ENCODE data around the gene ERVH48-1. TPM values are rescaled to one million over a fixed set of nuclear protein-coding genes. Genes with fewer than 3 reads are reported as not detected.
"Not testable (repeated sequence)": the region's sequence is repeated elsewhere in the genome, so short reads cannot be mapped to it uniquely, and the experiment has no call there.

The ERVH48-1 gene
- total RNA-seq, 1 experiment from 2014 or later = 0.05 TPM

GRCh38 chr21:42913476-42913875, 12.0 kb downstream of the ERVH48-1 start:
- ATAC-seq = no peak
- CTCF ChIA-PET = no interaction called here

GRCh38 chr21:42911920-42912319, 13.5 kb downstream of the ERVH48-1 start:
- H3K27me3 ChIP-seq (ENCODE audit: control insufficient read depth, insufficient read depth, low read length); POLR2A ChIA-PET; ATAC-seq; in situ Hi-C loops (cut with HindIII; ENCODE audit: low pct_unique_long_range_greater_than_20kb, low sequenced_read_pairs); H3K4me3 ChIP-seq (ENCODE audit: low read depth in 2 of 2, low read length in 2 of 2); DNase-seq (ENCODE audit: low read depth, low spot score); H3K9me3 ChIP-seq (ENCODE audit: control insufficient read depth, insufficient read depth, low read depth, low read length); H3K4me1 ChIP-seq (ENCODE audit: control insufficient read depth, insufficient read depth, low read length); intact Hi-C loops (cut with micrococcal nuclease; ENCODE audit: unreplicated experiment); H3K27ac ChIP-seq (ENCODE audit: low read length); H3K36me3 ChIP-seq (ENCODE audit: control insufficient read depth, insufficient read depth, low read length); CTCF ChIA-PET; BruUV-seq (replicated peaks): not testable (repeated sequence)

More at GRCh38 chr21:42913476-42913875, 12.0 kb downstream of the ERVH48-1 start:
- Histone ChIP-seq H3K36me3 (ENCODE audit: control insufficient read depth, insufficient read depth, low read length) (no peaks in the 10 kb centered on the region), H3K27me3 (ENCODE audit: control insufficient read depth, insufficient read depth, low read length) (no peaks in the 10 kb centered on the region), H3K27ac (ENCODE audit: low read length) (no peak overlapping the region), H3K4me1 (ENCODE audit: control insufficient read depth, insufficient read depth, low read length) (no peaks in the 10 kb centered on the region), H3K4me3 (ENCODE audit: low read depth in 2 of 2, low read length in 2 of 2) (no peak overlapping the region), H3K9me3 (ENCODE audit: control insufficient read depth, insufficient read depth, low read depth, low read length) (no peaks in the 10 kb centered on the region)
- no TSS peak for BruUV-seq (replicated peaks)
- POLR2A ChIA-PET = no interaction called here
- TF ChIP-seq SIN3A (IDR thresholded peaks at IDR 0.05; ENCODE audit: borderline replicate concordance, insufficient read depth, low read depth, low read length) (no peak), TCF7L2 (IDR thresholded peaks at IDR 0.05; ENCODE audit: low read depth, low read length) (no peak), POLR2AphosphoS5 (IDR thresholded peaks at IDR 0.05; ENCODE audit: low read depth, low read length) (no peak), CTCF (IDR thresholded peaks at IDR 0.05) (no peak), REST (IDR thresholded peaks at IDR 0.05; ENCODE audit: insufficient read depth in 1 of 2, low read depth in 2 of 2, low read length in 1 of 2) (no peak)
- intact Hi-C loops (cut with micrococcal nuclease; ENCODE audit: unreplicated experiment) = no loop called here
- DNase-seq (ENCODE audit: low read depth, low spot score) = no peak
- in situ Hi-C loops (cut with HindIII; ENCODE audit: low pct_unique_long_range_greater_than_20kb, low sequenced_read_pairs) = no loop called here

GRCh38 chr21:42908484-42908883, 16.9 kb downstream of the ERVH48-1 start:
- H3K27me3 ChIP-seq (ENCODE audit: control insufficient read depth, insufficient read depth, low read length); BruUV-seq (replicated peaks); intact Hi-C loops (cut with micrococcal nuclease; ENCODE audit: unreplicated experiment); H3K27ac ChIP-seq (ENCODE audit: low read length); H3K36me3 ChIP-seq (ENCODE audit: control insufficient read depth, insufficient read depth, low read length); POLR2A ChIA-PET; in situ Hi-C loops (cut with HindIII; ENCODE audit: low pct_unique_long_range_greater_than_20kb, low sequenced_read_pairs); H3K9me3 ChIP-seq (ENCODE audit: control insufficient read depth, insufficient read depth, low read depth, low read length); CTCF ChIA-PET; DNase-seq (ENCODE audit: low read depth, low spot score); ATAC-seq; H3K4me3 ChIP-seq (ENCODE audit: low read depth in 2 of 2, low read length in 2 of 2); H3K4me1 ChIP-seq (ENCODE audit: control insufficient read depth, insufficient read depth, low read length): not testable (repeated sequence)
